Hepatocyte (in vitro differentiated cells): ENCODE results near the gene NAXD. TPM values are rescaled to one million over a fixed set of nuclear protein-coding genes. Genes with fewer than 3 reads are reported as not detected.
"Not testable (repeated sequence)": the region's sequence is repeated elsewhere in the genome, so short reads cannot be mapped to it uniquely, and the experiment has no call there.

Experiments used
- DNase-seq: peaks from one replicate; pipeline ENCODE4 v3.0.0-alpha.2; 2016; ENCODE audit warnings: low spot score
- H2AFZ ChIP-seq: fragments of 200-600 bp; sonication (generic); 2 replicates; pipeline ENCODE4 v1.6.0; 2016; ENCODE audit warnings: antibody characterized with exemption, mild to moderate bottlenecking
- H3K27ac ChIP-seq: fragments of 200-600 bp; sonication (generic); 2 replicates; pipeline ENCODE4 v1.5.1; 2016; ENCODE audit warnings: mild to moderate bottlenecking
- H3K27me3 ChIP-seq: fragments of 200-600 bp; sonication (generic); 2 replicates; pipeline ENCODE4 v1.6.1; 2016
- H3K36me3 ChIP-seq: fragments of 200-600 bp; sonication (generic); replicated peaks from 2 replicates; pipeline ENCODE4 v1.5.1; 2016; ENCODE audit warnings: low read depth; ENCODE audit not compliant: insufficient read depth
- H3K4me1 ChIP-seq: fragments of 200-600 bp; sonication (generic); 2 replicates; pipeline ENCODE4 v1.5.1; 2016; ENCODE audit warnings: mild to moderate bottlenecking, moderate library complexity; ENCODE audit not compliant: insufficient read depth
- H3K4me2 ChIP-seq: fragments of 200-600 bp; sonication (generic); 2 replicates; pipeline ENCODE4 v1.6.0; 2016
- H3K4me3 ChIP-seq: fragments of 200-600 bp; sonication (generic); 2 replicates; pipeline ENCODE4 v1.5.1; 2016; ENCODE audit warnings: mild to moderate bottlenecking
- H3K79me2 ChIP-seq: fragments of 200-600 bp; sonication (generic); 2 replicates; pipeline ENCODE4 v1.6.0; 2017; ENCODE audit warnings: mild to moderate bottlenecking
- H3K9me2 ChIP-seq: fragments of 200-600 bp; sonication (generic); replicated peaks from 2 replicates; pipeline ENCODE4 v1.6.0; 2017; ENCODE audit warnings: mild to moderate bottlenecking; ENCODE audit not compliant: insufficient read depth
- H3K9me3 ChIP-seq: fragments of 200-600 bp; sonication (generic); 2 replicates; pipeline ENCODE4 v1.5.1; 2016; ENCODE audit warnings: low read depth, mild to moderate bottlenecking
- H4K20me1 ChIP-seq: fragments of 200-600 bp; sonication (generic); 2 replicates; pipeline ENCODE4 v1.6.0; 2016; ENCODE audit warnings: mild to moderate bottlenecking; ENCODE audit not compliant: insufficient read depth, poor library complexity, severe bottlenecking
- CTCF ChIP-seq: fragments of 200-600 bp; sonication (generic); IDR thresholded peaks from 2 replicates; pipeline ENCODE4 v1.5.1; 2016; ENCODE audit warnings: antibody characterized with exemption, mild to moderate bottlenecking; ENCODE audit not compliant: poor library complexity
- EZH2 ChIP-seq: fragments of 200-600 bp; sonication (generic); IDR thresholded peaks from 2 replicates; pipeline ENCODE4 v1.6.1; 2016; ENCODE audit warnings: antibody characterized with exemption, mild to moderate bottlenecking, borderline replicate concordance
- EZH2phosphoT487 ChIP-seq: fragments of 200-600 bp; sonication (generic); IDR thresholded peaks from one replicate; pipeline ENCODE4 v1.6.1; 2018; ENCODE audit warnings: antibody characterized with exemption, mild to moderate bottlenecking, low read depth, moderate library complexity; ENCODE audit not compliant: unreplicated experiment, severe bottlenecking
- WGBS: methylation state at CpG from one replicate; pipeline ENCODE4 v1.1.6; 2016; ENCODE audit warnings: low lambda C conversion rate; ENCODE audit errors: missing lambda C conversion rate; 5-methylcytosine and 5-hydroxymethylcytosine counted together
- polyA plus RNA-seq: library from polyadenylated mRNA; unstranded; fragments of >200 nt; fragmentation: Nextera tagmentation; extraction: Ambion mirVana; gene quantifications from 2 replicates; pipeline ENCODE4 v1.2.1, GENCODE V29; 2016
- total RNA-seq: library from RNA; depleted of rRNA; stranded (reverse); fragments of >200 nt; gene quantifications from 2 replicates; pipeline ENCODE4 v1.2.3, GENCODE V29; 2014

Gene NAXD
- total and polyA plus RNA-seq, 2 experiments from 2014 or later = 30.9 to 34.5 TPM

DNA sequence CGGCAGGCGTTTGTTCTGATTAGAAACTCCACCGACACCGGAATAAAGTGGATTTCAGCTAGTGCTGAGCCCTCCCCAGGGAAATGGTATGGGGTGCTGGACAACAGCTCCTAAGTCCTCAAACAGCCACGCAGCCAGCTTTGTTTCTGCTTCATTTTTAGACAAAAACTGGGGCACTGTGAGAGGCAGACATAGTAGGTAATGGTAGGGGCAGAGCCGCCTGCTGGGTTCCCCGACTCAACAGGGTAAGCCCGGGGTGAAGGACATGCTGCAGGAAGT lies 50.8 kb downstream of the NAXD start:
- Histone ChIP-seq H3K4me3 (no peak overlapping the region), H3K79me2 (no peaks in the 10 kb centered on the region), H3K36me3 (no peaks in the 10 kb centered on the region), H3K9me2 (no peaks in the 10 kb centered on the region), H3K4me2 (no peak overlapping the region), H2AFZ (no peak overlapping the region), H3K27ac (no peak overlapping the region), H3K9me3 (no peaks in the 10 kb centered on the region), H3K4me1 (no peaks in the 10 kb centered on the region), H4K20me1 (no peaks in the 10 kb centered on the region), H3K27me3 (no peaks in the 10 kb centered on the region)
- TF ChIP-seq EZH2phosphoT487 = no peak
- TF ChIP-seq EZH2 = no peak
- no peak for TF ChIP-seq CTCF
- DNase-seq = no peak
- WGBS = 97% methylated on average over 8 of the region's 8 CpGs

- WGBS = 87% methylated on average over 9 of the region's 9 CpGs
- no peak overlapping the region for H3K4me2 ChIP-seq
- H3K4me1 ChIP-seq = no peaks in the 10 kb centered on the region
- no peaks in the 10 kb centered on the region for H3K79me2 ChIP-seq
- H2AFZ ChIP-seq = no peak overlapping the region
- H3K27ac ChIP-seq = no peak overlapping the region
- H3K9me2 ChIP-seq = no peaks in the 10 kb centered on the region
- TF ChIP-seq EZH2phosphoT487 (no peak), CTCF (no peak)
- DNase-seq = no peak
- no peaks in the 10 kb centered on the region for H3K27me3 ChIP-seq
- no peaks in the 10 kb centered on the region for H3K9me3 ChIP-seq
- H4K20me1 ChIP-seq = no peaks in the 10 kb centered on the region
- no peaks in the 10 kb centered on the region for H3K36me3 ChIP-seq
- H3K4me3 ChIP-seq = no peak overlapping the region
Observed at GRCh38 chr13:110669036-110669435, 53.7 kb downstream of the NAXD start.

- WGBS = over 99% methylated on average over 11 of the region's 11 CpGs
- H3K27ac ChIP-seq = not testable (repeated sequence)
Observed at GRCh38 chr13:110669814-110670213, 54.5 kb downstream of the NAXD start.

DNA sequence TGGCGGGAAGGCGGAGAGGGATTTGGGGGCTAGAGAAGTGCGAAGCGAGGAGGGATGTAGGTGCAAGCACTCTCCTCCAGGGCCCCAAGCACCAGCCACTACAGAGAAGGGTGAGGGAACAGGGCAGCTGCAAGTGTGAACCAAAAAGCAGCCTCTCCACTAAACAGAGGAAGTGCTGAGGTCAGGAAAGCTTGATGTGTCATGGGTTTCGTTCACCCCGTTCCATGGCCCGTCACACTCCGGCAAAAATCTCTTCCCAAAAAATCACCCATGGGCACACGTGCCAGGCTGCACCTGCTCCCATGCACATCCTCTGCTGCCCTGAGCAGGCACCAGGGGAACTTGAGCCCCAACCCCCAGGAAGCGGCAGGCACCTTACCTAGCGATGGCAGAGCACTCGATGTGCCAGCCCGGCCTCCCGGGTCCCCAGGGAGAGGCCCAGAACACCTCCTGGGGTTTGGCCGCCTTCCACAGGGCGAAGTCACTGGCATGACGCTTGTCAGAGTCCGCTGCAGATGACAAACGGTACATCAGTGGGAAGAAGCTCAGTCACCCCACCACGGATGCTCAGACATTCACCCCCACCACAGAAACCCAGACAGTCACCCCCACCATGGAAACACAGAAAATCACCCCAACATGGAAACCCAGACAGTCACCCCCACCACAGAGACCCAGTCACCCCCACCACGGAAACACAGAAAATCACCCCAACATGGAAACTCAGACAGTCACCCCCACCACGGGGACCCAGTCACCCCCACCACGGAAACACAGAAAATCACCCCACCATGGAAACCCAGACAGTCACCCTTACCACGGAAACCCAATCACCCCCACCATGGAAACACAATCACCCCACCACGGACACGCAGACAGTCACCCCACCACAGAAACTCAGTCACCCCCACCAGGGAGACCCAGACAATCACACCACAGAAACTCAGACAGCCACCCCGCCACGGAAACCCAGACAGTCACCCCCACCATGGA lies 61.5 kb downstream of the NAXD start:
- Histone ChIP-seq H3K4me3 (no peak overlapping the region), H4K20me1 (no peaks in the 10 kb centered on the region), H3K9me2 (no peaks in the 10 kb centered on the region), H3K9me3 (no peaks in the 10 kb centered on the region), H3K27ac (no peak overlapping the region), H3K79me2 (peaks cover 6% of the 10 kb centered on the region), H3K36me3 (no peaks in the 10 kb centered on the region), H3K4me1 (no peaks in the 10 kb centered on the region), H3K27me3 (no peaks in the 10 kb centered on the region), H2AFZ (no peak overlapping the region), H3K4me2 (no peak overlapping the region)
- 97% methylated on average over 23 of the region's 28 CpGs for WGBS
- no peak for DNase-seq
- no peak for TF ChIP-seq EZH2phosphoT487
- no peak for TF ChIP-seq EZH2
- TF ChIP-seq CTCF = no peak

More at GRCh38 chr13:110669814-110670213, 54.5 kb downstream of the NAXD start:
- H3K9me3 ChIP-seq, H3K27me3 ChIP-seq, H3K36me3 ChIP-seq, H3K4me3 ChIP-seq, H3K4me2 ChIP-seq, H2AFZ ChIP-seq, H3K4me1 ChIP-seq, H4K20me1 ChIP-seq, DNase-seq, H3K79me2 ChIP-seq, H3K9me2 ChIP-seq: not testable (repeated sequence)
